HG03575 (cell line): Measurements from ENCODE around the gene TELO2.

Source experiments
- ATAC-seq: cut with Tn5 transposase; IDR thresholded peaks from one replicate; pipeline ENCODE4 v1.9.1; 2021; ENCODE audit not compliant: unreplicated experiment, insufficient number of reproducible peaks, low FRiP score; ENCODE audit errors: extremely low read depth

The TELO2 gene

GRCh38 chr16:1508494-1509187 lies 15.5 kb downstream of the TELO2 start:
- ATAC-seq: no peak

- ATAC-seq: no peak
Measured at GRCh38 chr16:1509307-1510221, 16.4 kb downstream of the TELO2 start.

GRCh38 chr16:1510272-1510671 lies 17.1 kb downstream of the TELO2 start:
- no peak for ATAC-seq

- ATAC-seq: no peak
Measured at GRCh38 chr16:1510941-1511351, 17.8 kb downstream of the TELO2 start.

GRCh38 chr16:1511662-1512569 lies 18.8 kb downstream of the TELO2 start:
- ATAC-seq: no peak

GRCh38 chr16:1512774-1513173 lies 19.6 kb downstream of the TELO2 start:
- no peak for ATAC-seq

DNA sequence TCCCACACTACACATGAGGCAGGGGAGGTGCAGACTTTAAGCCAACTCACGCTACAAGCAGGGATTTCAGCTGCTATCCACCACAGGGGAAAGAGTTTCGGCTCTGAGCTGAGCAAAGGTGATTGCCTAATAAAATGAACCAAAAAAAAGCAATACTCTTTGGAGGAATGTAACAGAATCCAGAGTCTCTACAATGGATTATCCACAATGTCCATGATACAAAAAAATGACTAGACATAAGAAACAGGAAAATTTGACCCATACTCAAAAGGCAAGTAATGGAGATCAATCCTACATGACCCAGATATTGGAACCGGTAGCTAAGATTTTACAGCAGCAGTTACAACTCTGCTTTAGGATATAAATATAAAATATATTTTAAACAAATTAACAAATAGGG lies 21.3 kb downstream of the TELO2 start:
- ATAC-seq: no peak

DNA sequence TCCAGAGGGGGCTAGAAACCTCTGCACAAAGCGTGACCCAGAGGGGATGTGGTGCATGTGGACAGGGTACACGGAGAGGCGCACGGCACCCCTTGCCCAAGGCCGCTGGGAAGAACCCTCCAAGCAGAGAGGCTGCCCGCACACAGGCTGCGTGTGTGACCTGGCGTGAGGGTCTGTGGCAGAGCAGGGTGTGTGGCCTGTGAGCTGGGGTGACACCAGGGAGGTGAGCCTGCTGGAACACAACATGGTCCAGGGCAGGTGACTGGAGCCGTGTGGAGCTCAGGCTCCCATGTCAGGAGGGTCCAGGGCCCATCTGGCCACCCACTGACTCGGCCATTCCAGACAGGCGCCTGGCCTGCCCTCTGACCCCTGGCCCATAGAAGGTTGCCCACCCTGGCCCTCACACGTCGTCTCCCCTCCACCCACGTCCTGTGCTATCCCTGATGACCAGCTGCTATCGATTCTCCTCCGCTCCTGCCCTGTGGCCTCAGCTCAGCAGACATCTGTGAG lies 25.5 kb downstream of the TELO2 start:
- no peak for ATAC-seq

- ATAC-seq: no peak
Measured at GRCh38 chr16:1519831-1520230, 26.7 kb downstream of the TELO2 start.

GRCh38 chr16:1520461-1520860 lies 27.3 kb downstream of the TELO2 start:
- no peak for ATAC-seq

DNA sequence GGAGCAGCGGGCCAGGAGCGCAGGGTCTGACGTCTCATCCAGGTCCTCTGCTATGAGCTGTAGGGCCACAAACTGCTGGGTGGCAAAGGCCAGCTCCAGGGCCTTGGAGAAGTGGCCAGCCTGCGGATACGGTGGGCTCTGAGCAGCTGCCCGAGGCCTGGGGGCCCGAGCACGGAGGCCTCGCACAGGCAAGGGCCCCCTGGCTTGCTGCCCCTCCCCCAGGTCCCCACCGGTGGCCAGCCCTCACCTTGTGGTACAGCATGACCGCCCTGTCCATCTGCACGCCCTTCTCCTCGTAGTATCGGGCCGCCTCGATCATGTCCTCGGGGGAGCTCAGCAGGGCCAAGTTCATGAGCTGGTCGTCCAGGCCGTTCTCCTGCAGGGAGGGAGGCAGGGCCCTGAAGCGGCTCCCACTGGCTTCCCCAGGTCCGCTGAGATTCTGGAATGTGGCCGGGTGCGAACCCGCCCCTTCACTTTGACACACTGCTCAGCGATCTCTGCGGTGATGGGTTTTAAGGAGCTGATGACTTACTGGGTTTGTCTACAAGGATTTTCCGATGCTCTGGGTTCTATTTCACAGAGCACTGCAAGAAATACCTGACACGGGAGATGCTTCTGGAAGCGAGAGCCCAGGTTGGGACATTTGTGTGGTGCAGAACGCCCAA lies 30.6 kb downstream of the TELO2 start:
- no peak for ATAC-seq

DNA sequence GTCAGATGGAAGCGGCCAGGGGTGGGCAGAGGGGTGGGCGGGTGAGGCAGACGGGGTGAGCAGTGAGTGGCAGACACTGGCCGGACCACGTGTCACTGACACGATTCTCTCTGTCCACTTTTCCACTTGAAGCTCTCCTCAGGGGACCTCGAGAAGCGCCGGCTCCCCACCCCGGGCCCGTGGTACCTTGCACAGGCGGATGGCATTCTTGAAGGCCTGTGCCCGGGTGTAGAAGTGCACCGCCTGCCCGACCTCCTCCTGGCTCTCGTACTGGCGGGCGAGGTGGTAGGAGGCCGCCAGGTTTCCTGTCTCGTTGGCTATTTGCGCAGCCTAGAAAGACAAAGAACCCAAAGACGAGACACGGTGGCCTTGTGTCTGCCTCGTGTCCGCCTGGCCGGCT lies 31.2 kb downstream of the TELO2 start:
- ATAC-seq: no peak

GRCh38 chr16:1525871-1526607 lies 32.9 kb downstream of the TELO2 start:
- no peak for ATAC-seq

- ATAC-seq: no peak
Measured at GRCh38 chr16:1526608-1527555, 33.7 kb downstream of the TELO2 start.

DNA sequence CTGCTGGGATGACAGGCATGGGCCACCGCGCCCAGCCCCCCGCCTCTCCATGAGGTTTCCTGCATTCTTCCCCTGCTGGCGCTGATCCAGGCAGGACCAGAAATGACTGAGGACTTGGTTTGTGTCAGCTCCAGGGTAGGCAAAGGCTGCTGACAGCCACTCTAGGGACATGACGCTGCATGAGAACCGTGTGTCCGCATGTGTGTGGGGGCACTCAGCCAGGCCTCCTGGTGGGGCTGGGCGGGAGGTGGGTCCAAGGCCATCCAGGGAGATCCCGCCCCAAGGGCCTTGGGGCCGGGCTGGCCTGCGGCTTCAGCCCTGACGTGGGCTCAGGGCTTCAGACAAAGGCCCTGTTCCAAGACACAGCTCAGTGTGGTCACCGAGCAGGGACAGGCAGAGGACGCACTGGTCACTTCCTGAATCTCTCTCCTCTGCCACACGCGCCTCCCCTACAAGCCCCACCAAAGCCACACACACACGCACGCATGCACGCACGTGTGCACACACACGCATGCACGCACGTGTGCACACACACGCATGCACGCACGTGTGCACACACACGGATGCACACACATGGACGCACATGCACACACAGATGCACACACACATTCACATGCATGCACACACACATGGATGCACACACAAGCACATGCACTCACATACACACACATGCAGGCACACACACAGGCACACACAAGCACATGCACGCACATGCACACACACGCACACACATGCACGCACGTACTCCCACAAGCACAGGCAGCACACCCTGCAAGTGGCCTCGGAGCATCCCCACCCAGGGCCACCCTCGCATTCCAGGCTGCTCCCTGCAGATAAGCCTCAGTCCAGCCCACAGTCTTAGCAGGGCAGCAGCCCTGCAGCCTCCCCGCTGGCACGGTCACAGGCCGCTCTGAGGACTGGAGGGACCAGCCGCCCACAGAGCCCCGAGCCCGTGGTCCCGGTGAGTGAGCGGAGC lies 35.0 kb downstream of the TELO2 start:
- no peak for ATAC-seq
